GM12801 (cell line): Measurements from ENCODE around the gene CLEC16A.

Source experiments
- CTCF ChIP-seq: IDR thresholded peaks from one replicate; pipeline ENCODE4 v1.5.1; 2011; ENCODE audit warnings: control low read depth; ENCODE audit not compliant: insufficient read length; ENCODE audit errors: extremely low read depth

The CLEC16A gene

GRCh38 chr16:11201498-11202259 is 257.3 kb downstream of the CLEC16A start:
- no peak for TF ChIP-seq CTCF

GRCh38 chr16:11202260-11203091 is 258.1 kb downstream of the CLEC16A start:
- no peak for TF ChIP-seq CTCF

- TF ChIP-seq CTCF, result no peak
Observed at GRCh38 chr16:11203111-11203623, 258.8 kb downstream of the CLEC16A start.

- no peak for TF ChIP-seq CTCF
Observed at GRCh38 chr16:11204513-11205047, 260.2 kb downstream of the CLEC16A start.

GRCh38 chr16:11205065-11205699 is 260.8 kb downstream of the CLEC16A start:
- no peak for TF ChIP-seq CTCF

- TF ChIP-seq CTCF, result no peak
Observed at GRCh38 chr16:11205754-11206581, 261.6 kb downstream of the CLEC16A start.
